Trophoblast cell (in vitro differentiated cells and primary cell): ENCODE results near the gene SERPINE1.

Source experiments
- DNase-seq, 2 donors: peaks; one replicate each; pipeline ENCODE4 v3.0.0-alpha.2; 2016
- H2AFZ ChIP-seq: 2 replicates; pipeline ENCODE4 v1.6.1; 2013; ENCODE audit warnings: low read length, moderate library complexity, mild to moderate bottlenecking; ENCODE audit not compliant: insufficient read depth, poor library complexity
- H2AK5ac ChIP-seq: 2 replicates; pipeline ENCODE4 v1.6.1; 2013; ENCODE audit warnings: mild to moderate bottlenecking, low read length
- H2BK120ac ChIP-seq: 2 replicates; pipeline ENCODE4 v1.6.1; 2013; ENCODE audit warnings: low read length, mild to moderate bottlenecking, moderate library complexity; ENCODE audit not compliant: insufficient read depth, poor library complexity
- H2BK12ac ChIP-seq: 2 replicates; pipeline ENCODE4 v1.6.1; 2013; ENCODE audit warnings: mild to moderate bottlenecking, low read length, moderate library complexity
- H2BK5ac ChIP-seq: 2 replicates; pipeline ENCODE4 v1.6.1; 2013; ENCODE audit warnings: low read length, low read depth, moderate library complexity, mild to moderate bottlenecking; ENCODE audit not compliant: poor library complexity
- H3K14ac ChIP-seq: 2 replicates; pipeline ENCODE4 v1.6.1; 2013; ENCODE audit warnings: mild to moderate bottlenecking, low read length
- H3K18ac ChIP-seq: 2 replicates; pipeline ENCODE4 v1.6.1; 2013; ENCODE audit warnings: mild to moderate bottlenecking, low read length
- H3K23ac ChIP-seq: 2 replicates; pipeline ENCODE4 v1.6.1; 2013; ENCODE audit warnings: low read length
- H3K27ac ChIP-seq: 2 replicates; pipeline ENCODE4 v1.5.1; 2013; ENCODE audit warnings: low read depth, mild to moderate bottlenecking, inconsistent platforms, low read length, moderate library complexity
- H3K27me3 ChIP-seq: 2 replicates; pipeline ENCODE4 v1.6.1; 2013; ENCODE audit warnings: inconsistent platforms, mild to moderate bottlenecking, low read length, moderate library complexity; ENCODE audit not compliant: insufficient read depth
- H3K36me3 ChIP-seq, 2 experiments: 1 replicate in 1 of 2; 2 replicates in 1 of 2; pipeline ENCODE4 v1.6.1; 2013; ENCODE audit warnings: low read length in 2 of 2, mild to moderate bottlenecking in 2 of 2, moderate library complexity in 1 of 2; ENCODE audit not compliant: insufficient read depth in 2 of 2, control insufficient read depth in 1 of 2
- H3K4ac ChIP-seq: 2 replicates; pipeline ENCODE4 v1.6.1; 2013; ENCODE audit warnings: low read depth, mild to moderate bottlenecking, low read length, moderate library complexity
- H3K4me1 ChIP-seq, 2 experiments: 1 replicate in 1 of 2; 2 replicates in 1 of 2; pipeline ENCODE4 v1.6.1; 2013; ENCODE audit warnings: low read length in 2 of 2, mild to moderate bottlenecking in 2 of 2, moderate library complexity in 1 of 2; ENCODE audit not compliant: insufficient read depth in 2 of 2, control insufficient read depth in 1 of 2
- H3K4me2 ChIP-seq: 2 replicates; pipeline ENCODE4 v1.6.1; 2013; ENCODE audit warnings: inconsistent platforms, mild to moderate bottlenecking, low read length, moderate library complexity
- H3K4me3 ChIP-seq: 2 replicates; pipeline ENCODE4 v1.5.1; 2013; ENCODE audit warnings: mild to moderate bottlenecking, low read depth, low read length, inconsistent platforms
- H3K79me1 ChIP-seq: one replicate; pipeline ENCODE4 v1.6.1; 2013; ENCODE audit warnings: low read length
- H3K79me2 ChIP-seq: 2 replicates; pipeline ENCODE4 v1.6.1; 2013; ENCODE audit warnings: low read length, mild to moderate bottlenecking; ENCODE audit not compliant: control insufficient read depth, insufficient read depth, poor library complexity
- H3K9ac ChIP-seq: 2 replicates; pipeline ENCODE4 v1.6.1; 2013; ENCODE audit warnings: mild to moderate bottlenecking, low read length
- H3K9me3 ChIP-seq: 2 replicates; pipeline ENCODE4 v1.6.1; 2013; ENCODE audit warnings: low read depth, mild to moderate bottlenecking, control low read depth, inconsistent platforms, low read length; ENCODE audit not compliant: insufficient read depth
- H4K12ac ChIP-seq: 2 replicates; pipeline ENCODE4 v1.6.1; 2013; ENCODE audit warnings: low read depth, mild to moderate bottlenecking, low read length, moderate library complexity
- H4K8ac ChIP-seq: 2 replicates; pipeline ENCODE4 v1.6.1; 2013; ENCODE audit warnings: low read depth, mild to moderate bottlenecking, low read length, moderate library complexity
- H4K91ac ChIP-seq: one replicate; pipeline ENCODE4 v1.6.1; 2013; ENCODE audit warnings: low read depth, mild to moderate bottlenecking, low read length, moderate library complexity
- WGBS: extraction: QIAGEN DNeasy Blood & Tissue Kit; methylation state at CpG from one replicate; pipeline ENCODE4 v1.1.7; 2013; ENCODE audit warnings: missing lambda C conversion rate; ENCODE audit not compliant: insufficient read length, insufficient coverage; ENCODE audit errors: extremely low coverage; 5-methylcytosine and 5-hydroxymethylcytosine counted together

SERPINE1 gene

GRCh38 chr7:101085162-101085964, 41.5 kb upstream of the SERPINE1 start, which contains the start of gene TRIM56:
Gene TRIM56 (plus strand): TSS chr7:101085481. CDS start chr7:101087313, 1,832 bp downstream.
- H3K14ac ChIP-seq = peak within 1 kb of the TSS; percentile 61
- peak within 1 kb of the TSS; percentile 10 for H3K4ac ChIP-seq
- H2BK12ac ChIP-seq = peak within 1 kb of the TSS; percentile 34
- peak within 1 kb of the TSS; percentile 77 for H3K9ac ChIP-seq
- H2AK5ac ChIP-seq = peak within 1 kb of the TSS; percentile 26
- peak within 1 kb of the TSS; percentile 77 for H4K91ac ChIP-seq
- H2BK5ac ChIP-seq = peak within 1 kb of the TSS; percentile 66
- H4K12ac ChIP-seq = no peak within 1 kb of the TSS
- peak; percentile 99 for DNase-seq
- H2BK120ac ChIP-seq = peak within 1 kb of the TSS; percentile 73
- no peaks in the 10 kb centered on the region for H3K27me3 ChIP-seq
- H4K8ac ChIP-seq = peak within 1 kb of the TSS; percentile 77
- H3K79me1 ChIP-seq = peaks cover 6% of the 10 kb centered on the region
- peaks cover 3% of the 10 kb centered on the region for H3K9me3 ChIP-seq
- peak within 1 kb of the TSS; percentile 62 for H3K18ac ChIP-seq
- peak within 1 kb of the TSS; percentile 35 for H2AFZ ChIP-seq
- no CpG with 5 or more reads among the region's 26 CpGs for WGBS
- H3K36me3 ChIP-seq = peaks cover 4 to 8% of the 10 kb centered on the region in 2 experiments
- peak within 1 kb of the TSS; percentile 77 for H3K4me2 ChIP-seq
- no peaks in the 10 kb centered on the region for H3K79me2 ChIP-seq
- no peak within 1 kb of the TSS for H3K23ac ChIP-seq
- peak within 1 kb of the TSS; percentile 86 for H3K27ac ChIP-seq
- peak within 1 kb of the TSS; percentile 73 for H3K4me3 ChIP-seq
- H3K4me1 ChIP-seq = peaks cover 5 to 8% of the 10 kb centered on the region in 2 experiments

- Histone ChIP-seq H2BK120ac (no peak overlapping the region), H4K91ac (no peak overlapping the region), H2BK12ac (no peak overlapping the region), H3K4ac (no peak overlapping the region), H4K12ac (no peak overlapping the region), H3K9me3 (peaks cover 5% of the 10 kb centered on the region), H3K9ac (no peak overlapping the region), H2AK5ac (no peak overlapping the region), H2AFZ (no peak overlapping the region), H3K79me2 (no peaks in the 10 kb centered on the region), H3K14ac (no peak overlapping the region), H2BK5ac (no peak overlapping the region), H3K36me3 (peaks cover 4 to 8% of the 10 kb centered on the region in 2 experiments), H3K4me2 (no peak overlapping the region), H3K79me1 (peaks cover 6% of the 10 kb centered on the region), H4K8ac (no peak overlapping the region), H3K27me3 (no peaks in the 10 kb centered on the region), H3K18ac (no peak overlapping the region), H3K4me1 (peaks cover 5 to 8% of the 10 kb centered on the region in 2 experiments), H3K23ac (no peak overlapping the region), H3K4me3 (no peak overlapping the region), H3K27ac (no peak overlapping the region)
- no peak for DNase-seq
- WGBS = no CpG with 5 or more reads among the region's 45 CpGs
Observed at GRCh38 chr7:101087334-101088068, 39.4 kb upstream of the SERPINE1 start.

GRCh38 chr7:101088069-101088425, 38.9 kb upstream of the SERPINE1 start:
- Histone ChIP-seq H3K27me3 (no peaks in the 10 kb centered on the region), H3K9ac (no peak overlapping the region), H4K12ac (no peak overlapping the region), H4K91ac (no peak overlapping the region), H3K79me2 (no peaks in the 10 kb centered on the region), H2AK5ac (no peak overlapping the region), H3K4me1 (peaks cover 5 to 8% of the 10 kb centered on the region in 2 experiments), H2BK12ac (no peak overlapping the region), H4K8ac (no peak overlapping the region), H3K9me3 (peaks cover 5% of the 10 kb centered on the region), H2AFZ (no peak overlapping the region), H3K4ac (no peak overlapping the region), H3K36me3 (peaks cover 4 to 8% of the 10 kb centered on the region in 2 experiments), H3K14ac (no peak overlapping the region), H3K27ac (no peak overlapping the region), H2BK120ac (no peak overlapping the region), H2BK5ac (no peak overlapping the region), H3K4me2 (no peak overlapping the region), H3K79me1 (peaks cover 6% of the 10 kb centered on the region), H3K23ac (no peak overlapping the region), H3K4me3 (no peak overlapping the region), H3K18ac (no peak overlapping the region)
- DNase-seq = no peak
- WGBS = no CpG with 5 or more reads among the region's 21 CpGs

- Histone ChIP-seq H3K18ac (no peak overlapping the region), H3K9ac (no peak overlapping the region), H4K91ac (no peak overlapping the region), H3K4me2 (no peak overlapping the region), H3K27me3 (no peaks in the 10 kb centered on the region), H3K79me1 (peaks cover 6% of the 10 kb centered on the region), H4K8ac (no peak overlapping the region), H2BK120ac (no peak overlapping the region), H2AFZ (no peak overlapping the region), H3K79me2 (no peaks in the 10 kb centered on the region), H2BK12ac (no peak overlapping the region), H3K36me3 (peaks cover 4 to 8% of the 10 kb centered on the region in 2 experiments), H2BK5ac (no peak overlapping the region), H3K4ac (no peak overlapping the region), H3K4me1 (peaks cover 3 to 8% of the 10 kb centered on the region in 2 experiments), H4K12ac (no peak overlapping the region), H3K14ac (no peak overlapping the region), H2AK5ac (no peak overlapping the region), H3K23ac (no peak overlapping the region), H3K27ac (no peak overlapping the region), H3K4me3 (no peak overlapping the region), H3K9me3 (peaks cover 5% of the 10 kb centered on the region)
- WGBS = no CpG with 5 or more reads among the region's 41 CpGs
- no peak for DNase-seq
Observed at GRCh38 chr7:101088858-101089529, 37.9 kb upstream of the SERPINE1 start.
